H1 (cell line): ENCODE measurements around the gene BPHL. TPM values are rescaled to one million over a fixed set of nuclear protein-coding genes. Genes with fewer than 3 reads are reported as not detected.
A peak's percentile ranks its signal among the peaks of the same experiment; 100 is the strongest.

ENCODE experiments used
- CTCF ChIA-PET: fragments of 300-600 bp; sonication (Branson Sonifier 250); formaldehyde crosslinking; loops from one replicate; lab custom pipeline; 2021; ENCODE audit not compliant: partially characterized antibody; lab: Charles Lee
- POLR2A ChIA-PET: fragments of 300-600 bp; sonication (Branson Sonifier 250); formaldehyde crosslinking; loops from one replicate; lab custom pipeline; 2021; ENCODE audit warnings: inconsistent platforms; ENCODE audit not compliant: partially characterized antibody; lab: Charles Lee
- DNase-seq, 2 experiments: peaks; one replicate each; pipeline versions ENCODE4 v3.0.0 to v3.0.0-alpha.2; 2010 to 2022; ENCODE audit warnings: low spot score in 2 of 2, low read depth in 1 of 2, mixed read lengths in 1 of 2
- FAIRE-seq: peaks from 2 replicates; lab custom pipeline; 2011; peaks lifted over from hg19 to GRCh38; lab: Jason Lieb, UNC
- H2AFZ ChIP-seq: 2 replicates; pipeline ENCODE4 v1.8.1; 2012; ENCODE audit warnings: low read length, inconsistent platforms
- H2AK5ac ChIP-seq: 2 replicates; pipeline ENCODE4 v1.6.1; 2013; ENCODE audit warnings: low read depth, low read length
- H2BK120ac ChIP-seq: replicated peaks from 2 replicates; pipeline ENCODE3; 2013; ENCODE audit warnings: low read depth, low read length, inconsistent platforms
- H2BK12ac ChIP-seq: 2 replicates; pipeline ENCODE4 v1.6.1; 2013; ENCODE audit warnings: low read depth, low read length
- H2BK15ac ChIP-seq: 2 replicates; pipeline ENCODE4 v1.6.1; 2013; ENCODE audit warnings: low read length
- H2BK20ac ChIP-seq: 2 replicates; pipeline ENCODE4 v1.6.1; 2013; ENCODE audit warnings: low read length
- H2BK5ac ChIP-seq: 2 replicates; pipeline ENCODE4 v1.6.1; 2013; ENCODE audit warnings: low read depth, low read length
- H3K14ac ChIP-seq: 2 replicates; pipeline ENCODE4 v1.6.1; 2013; ENCODE audit warnings: inconsistent platforms; ENCODE audit not compliant: insufficient read length
- H3K18ac ChIP-seq: 2 replicates; pipeline ENCODE4 v1.6.1; 2013; ENCODE audit warnings: low read length; ENCODE audit errors: extremely low read depth
- H3K23ac ChIP-seq: 2 replicates; pipeline ENCODE4 v1.6.1; 2013; ENCODE audit warnings: inconsistent platforms; ENCODE audit not compliant: insufficient read length
- H3K23me2 ChIP-seq: 2 replicates; pipeline ENCODE4 v1.6.1; 2013; ENCODE audit warnings: low read depth, low read length
- H3K27ac ChIP-seq: 2 replicates; pipeline ENCODE4 v1.6.1; 2011; ENCODE audit warnings: low read depth, low read length, inconsistent platforms
- H3K27me3 ChIP-seq, 4 experiments: replicated peaks in 1 of 4; 1 replicate in 1 of 4; 2 replicates in 3 of 4; pipeline versions ENCODE4 v1.6.1 to v1.8.1; 2011 to 2013; ENCODE audit warnings: low read length in 3 of 4, mild to moderate bottlenecking in 3 of 4, inconsistent platforms in 2 of 4, mixed read lengths in 2 of 4, moderate library complexity in 1 of 4; ENCODE audit not compliant: control insufficient read depth in 3 of 4, insufficient read depth in 3 of 4; ENCODE audit errors: extremely low read depth in 1 of 4
- H3K36me3 ChIP-seq, 4 experiments: 2 replicates each; pipeline versions ENCODE4 v1.6.1 to v1.8.1; 2011 to 2013; ENCODE audit warnings: mild to moderate bottlenecking in 4 of 4, low read length in 3 of 4, moderate library complexity in 2 of 4, control low read depth in 1 of 4, inconsistent platforms in 1 of 4; ENCODE audit not compliant: insufficient read depth in 4 of 4, control insufficient read depth in 2 of 4
- H3K4ac ChIP-seq: replicated peaks from 2 replicates; pipeline ENCODE3; 2013; ENCODE audit warnings: low read length, low read depth, mixed read lengths, inconsistent platforms; ENCODE audit not compliant: insufficient read length
- H3K4me1 ChIP-seq, 4 experiments: replicated peaks in 1 of 4; 1 replicate in 1 of 4; 2 replicates in 3 of 4; pipeline versions ENCODE4 v1.6.1 to v1.8.1; 2011 to 2013; ENCODE audit warnings: low read length in 3 of 4, inconsistent platforms in 2 of 4, mixed read lengths in 1 of 4; ENCODE audit not compliant: insufficient read depth in 4 of 4, control insufficient read depth in 3 of 4
- H3K4me2 ChIP-seq, 2 experiments: 2 replicates each; pipeline versions ENCODE4 v1.6.1 to v1.8.1; 2011 to 2013; ENCODE audit warnings: low read depth in 2 of 2, low read length in 2 of 2, control low read depth in 1 of 2, inconsistent platforms in 1 of 2, mild to moderate bottlenecking in 1 of 2; ENCODE audit not compliant: insufficient read depth in 1 of 2
- H3K4me3 ChIP-seq, 4 experiments: fragments of 200-600, 300-600 bp in 1 of 4; sonication (generic), shearing (Covaris generic), sonication (Bioruptor Twin) in 1 of 4; 2 replicates each; pipeline versions ENCODE4 v1.5.1 to v1.8.1; 2011 to 2016; ENCODE audit warnings: low read length in 4 of 4, low read depth in 3 of 4, control low read depth in 2 of 4, inconsistent platforms in 2 of 4, mild to moderate bottlenecking in 2 of 4, mixed read lengths in 1 of 4, moderate library complexity in 1 of 4; ENCODE audit not compliant: insufficient read depth in 2 of 4; ENCODE audit errors: extremely low read depth in 1 of 4
- H3K56ac ChIP-seq: replicated peaks from 2 replicates; pipeline ENCODE3; 2013; ENCODE audit warnings: low read depth, mild to moderate bottlenecking, mixed read lengths, low read length, inconsistent platforms; ENCODE audit not compliant: insufficient read length
- H3K79me1 ChIP-seq: 2 replicates; pipeline ENCODE4 v1.6.1; 2013; ENCODE audit warnings: low read depth, low read length, control low read depth
- H3K79me2 ChIP-seq, 2 experiments: 2 replicates each; pipeline versions ENCODE4 v1.6.1 to v1.8.1; 2012 to 2013; ENCODE audit warnings: low read length in 2 of 2, mild to moderate bottlenecking in 2 of 2, inconsistent platforms in 1 of 2; ENCODE audit not compliant: insufficient read depth in 2 of 2, control insufficient read depth in 1 of 2
- H3K9ac ChIP-seq, 4 experiments: replicated peaks in 1 of 4; 1 replicate in 1 of 4; 2 replicates in 3 of 4; pipeline versions ENCODE4 v1.6.1 to v1.8.1; 2011 to 2013; ENCODE audit warnings: low read depth in 3 of 4, low read length in 3 of 4, control low read depth in 2 of 4, mild to moderate bottlenecking in 2 of 4, moderate library complexity in 2 of 4, inconsistent platforms in 1 of 4; ENCODE audit errors: extremely low read depth in 1 of 4
- H3K9me3 ChIP-seq, 2 experiments: 2 replicates each; pipeline versions ENCODE4 v1.6.1 to v1.8.1; 2012 to 2013; ENCODE audit warnings: mild to moderate bottlenecking in 2 of 2, moderate library complexity in 2 of 2, control low read depth in 1 of 2, inconsistent platforms in 1 of 2, low read depth in 1 of 2, low read length in 1 of 2, mixed read lengths in 1 of 2; ENCODE audit not compliant: insufficient read depth in 2 of 2
- H4K20me1 ChIP-seq, 2 experiments: replicated peaks in 1 of 2; 2 replicates each; pipeline versions ENCODE3 to v1.8.1; 2011 to 2013; ENCODE audit warnings: inconsistent platforms in 2 of 2, low read length in 2 of 2, mild to moderate bottlenecking in 1 of 2; ENCODE audit not compliant: insufficient read depth in 2 of 2, control insufficient read depth in 1 of 2
- H4K5ac ChIP-seq: 2 replicates; pipeline ENCODE4 v1.6.1; 2013; ENCODE audit warnings: low read length, low read depth, mixed read lengths, inconsistent platforms; ENCODE audit not compliant: insufficient read length
- H4K8ac ChIP-seq: 2 replicates; pipeline ENCODE4 v1.8.0; 2013; ENCODE audit warnings: mild to moderate bottlenecking, moderate library complexity, low read length, inconsistent platforms; ENCODE audit not compliant: insufficient read depth; ENCODE audit errors: extremely low read depth
- H4K91ac ChIP-seq: replicated peaks from 2 replicates; pipeline ENCODE3; 2013; ENCODE audit warnings: low read length, mixed read lengths, inconsistent platforms; ENCODE audit not compliant: insufficient read length
- GTF2F1 ChIP-seq: IDR thresholded peaks from 2 replicates; pipeline ENCODE4 v1.6.1; 2012; ENCODE audit warnings: low read depth, low read length, improper control_type of control experiment, borderline replicate concordance
- KDM5A ChIP-seq: fragments of 200-600 bp; IDR thresholded peaks from 2 replicates; pipeline ENCODE4 v1.7.1; 2012; ENCODE audit warnings: mild to moderate bottlenecking, low read length, inconsistent platforms, mixed read lengths
- WGBS, 2 experiments: shearing (Covaris generic) in 1 of 2; methylation state at CpG; one replicate each; pipeline versions ENCODE4 v1.1.6 to v1.1.7; 2013 to 2015; ENCODE audit warnings: low lambda C conversion rate in 2 of 2, mixed read lengths in 2 of 2, inconsistent platforms in 1 of 2, low coverage in 1 of 2, missing lambda C conversion rate in 1 of 2; ENCODE audit not compliant: insufficient replicate concordance in 2 of 2, insufficient coverage in 1 of 2, insufficient read length in 1 of 2; ENCODE audit errors: extremely low coverage in 1 of 2, missing lambda C conversion rate in 1 of 2; 5-methylcytosine and 5-hydroxymethylcytosine counted together
- polyA plus RNA-seq, 7 experiments: library from polyadenylated mRNA; depleted of rRNA in 3 of 7; stranded (reverse) in 5 of 7; unstranded in 2 of 7; fragments of >200 nt in 5 of 7; fragments of 200-250 nt in 2 of 7; gene quantifications; 1 replicate in 5 of 7; 2 replicates in 1 of 7; 4 replicates in 1 of 7; pipeline versions ENCODE4 v1.2.1 to v1.2.3, GENCODE V29; 2011 to 2013; ENCODE audit warnings: missing spikeins in 2 of 7, mixed read lengths in 2 of 7
- total RNA-seq: library from RNA; stranded (reverse); fragmentation: NEBNext Ultra II Directional; extraction: Animal tissue kit (Norgen Biotek cat#: 25700); gene quantifications from 2 replicates; pipeline ENCODE4 v1.2.1, GENCODE V29; 2021

Gene BPHL
- total and polyA plus RNA-seq, 2 of the 8 experiments (the other 6 are each of a cell fraction or from before 2014, with no cell fraction given) = 24.4 to 36.4 TPM

DNA sequence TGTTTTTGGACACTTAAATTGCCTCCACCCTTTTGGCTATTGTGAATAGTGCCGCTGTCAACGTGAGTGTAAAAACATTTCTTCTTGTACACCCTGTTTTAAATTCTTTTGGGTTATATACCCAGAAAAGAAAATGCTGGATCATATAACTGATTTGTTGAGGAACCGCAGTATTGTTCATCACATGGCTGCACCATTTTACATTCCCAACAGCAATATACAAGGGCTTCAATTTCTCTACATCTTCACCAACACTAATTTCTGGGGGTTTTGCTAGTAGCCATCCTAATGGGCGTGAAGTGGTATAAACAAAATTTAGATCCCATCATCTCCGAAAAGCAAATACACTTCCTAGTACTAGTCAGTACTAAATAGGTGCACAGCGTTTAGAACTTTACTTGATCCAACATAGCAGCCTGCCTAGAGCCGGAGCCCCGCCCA lies 579 bp upstream of the BPHL start:
- Histone ChIP-seq H2BK20ac (no peak overlapping the region), H2BK15ac (no peak overlapping the region), H4K20me1 (peaks cover 0 to 2% of the 10 kb centered on the region in 2 experiments), H3K9ac (peak overlapping the region; percentile 87 to 95 (median 88); a peak in 6 of 7 replicates), H3K4me3 (peak overlapping the region; percentile 83 to 97 (median 84)), H4K8ac (peak overlapping the region; percentile 98; the same call in 1 of the 2 replicates), H3K4me1 (peaks cover 0 to 10% (median 2%) of the 10 kb centered on the region in 4 experiments; a peak in 4 of 7 replicates), H2AFZ (peak overlapping the region; percentile 90), H2BK12ac (no peak overlapping the region), H3K23ac (no peak overlapping the region), H3K27ac (peak overlapping the region; percentile 96), H2BK120ac (no peak overlapping the region), H3K56ac (peak overlapping the region; percentile 91), H3K79me2 (peaks cover 0 to 8% of the 10 kb centered on the region in 2 experiments; a peak in 2 of 4 replicates), H3K4me2 (peak overlapping the region; percentile 72 to 95), H4K5ac (peak overlapping the region; percentile 51), H3K36me3 (peaks cover 0 to 9% (median 1%) of the 10 kb centered on the region in 4 experiments; a peak in 4 of 8 replicates), H4K91ac (no peak overlapping the region), H3K27me3 (no peaks in the 10 kb centered on the region), H3K14ac (no peak overlapping the region), H2BK5ac (0 out of 2 replicates have a peak overlapping the region, but pooled peaks have one; percentile 98), H3K18ac (no peak overlapping the region), H3K4ac (no peak overlapping the region), H3K23me2 (peaks cover 2% of the 10 kb centered on the region; the same call in 1 of the 2 replicates), H3K9me3 (no peaks in the 10 kb centered on the region), H2AK5ac (no peak overlapping the region), H3K79me1 (no peaks in the 10 kb centered on the region)
- DNase-seq = no peak
- FAIRE-seq = no peak
- CTCF ChIA-PET = interaction anchor here (0.5 to 1.0 kb wide), 2 partner anchors 35 to 121 kb away, joined by 3 read pairs; no protein-coding TSS in a partner anchor
- WGBS, 2 experiments = 19% methylated on average over 8 of the region's 8 CpGs; no CpG with 5 or more reads in 1 of the 2 experiments
- peak; percentile 33; the same call in 1 of the 2 replicates for TF ChIP-seq GTF2F1
- TF ChIP-seq KDM5A = no peak
- POLR2A ChIA-PET = interaction anchor here (1.5 kb wide), 1 partner anchor 9 kb away, joined by 5 read pairs; no protein-coding TSS in a partner anchor
